ENCODE measurements around the gene KCNMA1.

The KCNMA1 gene

DNA sequence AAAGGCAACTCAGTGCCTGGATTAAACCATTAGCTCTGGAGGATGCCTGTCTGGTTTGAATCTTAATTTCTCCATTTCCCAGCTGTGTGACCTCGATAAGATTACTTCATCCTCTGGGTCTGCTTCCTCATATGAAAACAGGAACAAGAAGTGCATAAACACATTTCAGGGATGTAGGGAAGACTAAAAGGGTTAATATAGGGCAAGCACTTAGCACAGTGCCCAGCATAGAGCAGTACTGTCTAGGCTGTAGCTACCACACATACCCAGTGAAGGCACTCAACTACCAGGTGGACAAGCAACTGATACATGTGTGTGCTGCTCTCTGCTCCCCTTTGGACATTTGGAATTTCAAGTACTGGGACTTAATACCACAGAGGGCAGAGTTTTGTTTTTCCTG is 85.4 kb downstream of the KCNMA1 start:
- Histone ChIP-seq H3K36me3 (ENCODE audit: control insufficient read depth in 2 of 2, insufficient read depth in 2 of 2, low read length in 2 of 2) (no peaks in the 10 kb centered on the region), H3K9ac (ENCODE audit: low read depth in 1 of 2, low read length in 2 of 2) (no peak overlapping the region), H3K27ac (ENCODE audit: low read depth in 2 of 2, low read length in 2 of 2) (peak overlapping the region; percentile 24 to 63), H3K4me3 (ENCODE audit: low read length in 2 of 2) (no peak overlapping the region), H3K27me3 (ENCODE audit: control insufficient read depth in 2 of 2, insufficient read depth in 2 of 2, low read length in 2 of 2) (no peaks in the 10 kb centered on the region), H3K9me3 (ENCODE audit: control insufficient read depth in 2 of 2, low read length in 2 of 2) (no peaks in the 10 kb centered on the region), H3K4me1 (ENCODE audit: control insufficient read depth in 2 of 2, insufficient read depth in 2 of 2, low read length in 2 of 2) (peaks cover 14 to 52% of the 10 kb centered on the region in 2 donors)

GRCh38 chr10:77550378-77550777 is 87.2 kb downstream of the KCNMA1 start:
- H3K36me3 ChIP-seq (ENCODE audit: control insufficient read depth in 2 of 2, insufficient read depth in 2 of 2, low read length in 2 of 2) = no peaks in the 10 kb centered on the region
- no peaks in the 10 kb centered on the region for H3K9me3 ChIP-seq (ENCODE audit: control insufficient read depth in 2 of 2, low read length in 2 of 2)
- H3K9ac ChIP-seq (ENCODE audit: low read depth in 1 of 2, low read length in 2 of 2) = no peak overlapping the region
- no peak overlapping the region for H3K27ac ChIP-seq (ENCODE audit: low read depth in 2 of 2, low read length in 2 of 2)
- H3K4me3 ChIP-seq (ENCODE audit: low read length in 2 of 2) = no peak overlapping the region
- H3K27me3 ChIP-seq (ENCODE audit: control insufficient read depth in 2 of 2, insufficient read depth in 2 of 2, low read length in 2 of 2) = no peaks in the 10 kb centered on the region
- H3K4me1 ChIP-seq (ENCODE audit: control insufficient read depth in 2 of 2, insufficient read depth in 2 of 2, low read length in 2 of 2) = peaks cover 9 to 36% of the 10 kb centered on the region in 2 donors

DNA sequence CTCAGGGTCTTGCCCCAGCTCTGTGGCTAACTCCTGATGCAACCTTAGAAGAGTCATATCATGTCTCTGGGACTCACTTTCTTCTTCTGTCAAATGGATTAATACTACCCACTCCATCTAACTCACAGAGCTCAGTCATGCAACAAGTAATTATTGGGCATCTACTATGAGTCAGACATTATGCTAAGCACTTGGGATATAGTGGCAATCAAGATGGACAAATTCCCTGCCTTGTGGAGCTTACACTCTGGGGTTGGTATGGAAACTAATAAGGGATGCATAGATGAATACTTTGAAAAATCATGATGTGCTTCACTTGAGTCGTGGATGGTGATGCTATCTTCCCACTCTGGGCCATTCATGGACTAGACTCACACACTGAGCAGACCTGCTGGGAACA is 88.9 kb downstream of the KCNMA1 start:
- Histone ChIP-seq H3K9me3 (ENCODE audit: control insufficient read depth in 2 of 2, low read length in 2 of 2) (no peaks in the 10 kb centered on the region), H3K27me3 (ENCODE audit: control insufficient read depth in 2 of 2, insufficient read depth in 2 of 2, low read length in 2 of 2) (no peaks in the 10 kb centered on the region)

DNA sequence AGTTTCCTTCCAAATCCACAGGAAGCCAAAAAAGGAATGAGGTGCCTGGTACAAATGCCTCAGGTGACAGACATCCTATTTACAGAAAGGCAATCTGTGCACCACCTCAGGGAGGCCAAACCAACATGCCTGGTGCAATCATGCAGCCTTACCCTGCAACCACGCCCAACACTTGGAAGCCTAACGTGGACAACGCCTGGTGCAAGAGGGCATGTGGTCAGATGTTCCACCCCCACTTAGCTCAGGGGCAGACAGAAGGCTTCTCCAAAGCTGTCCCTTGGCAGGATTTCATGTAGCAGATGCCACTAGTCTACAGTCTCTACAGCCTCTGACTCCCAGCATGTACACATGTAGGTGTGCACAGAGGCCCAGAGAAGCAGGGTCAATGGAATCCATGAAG is 89.5 kb downstream of the KCNMA1 start:
- Histone ChIP-seq H3K4me1 (ENCODE audit: control insufficient read depth in 2 of 2, insufficient read depth in 2 of 2, low read length in 2 of 2) (peaks cover 3 to 16% of the 10 kb centered on the region in 2 donors), H3K36me3 (ENCODE audit: control insufficient read depth in 2 of 2, insufficient read depth in 2 of 2, low read length in 2 of 2) (no peaks in the 10 kb centered on the region), H3K4me3 (ENCODE audit: low read length in 2 of 2) (no peak overlapping the region), H3K9ac (ENCODE audit: low read depth in 1 of 2, low read length in 2 of 2) (no peak overlapping the region), H3K9me3 (ENCODE audit: control insufficient read depth in 2 of 2, low read length in 2 of 2) (no peaks in the 10 kb centered on the region), H3K27me3 (ENCODE audit: control insufficient read depth in 2 of 2, insufficient read depth in 2 of 2, low read length in 2 of 2) (no peaks in the 10 kb centered on the region), H3K27ac (ENCODE audit: low read depth in 2 of 2, low read length in 2 of 2) (no peak overlapping the region)

More for the DNA sequence above, 88.9 kb downstream of the KCNMA1 start:
- Histone ChIP-seq H3K27ac (ENCODE audit: low read depth in 2 of 2, low read length in 2 of 2) (no peak overlapping the region), H3K36me3 (ENCODE audit: control insufficient read depth in 2 of 2, insufficient read depth in 2 of 2, low read length in 2 of 2) (no peaks in the 10 kb centered on the region), H3K4me1 (ENCODE audit: control insufficient read depth in 2 of 2, insufficient read depth in 2 of 2, low read length in 2 of 2) (peaks cover 3 to 21% of the 10 kb centered on the region in 2 donors), H3K9ac (ENCODE audit: low read depth in 1 of 2, low read length in 2 of 2) (no peak overlapping the region), H3K4me3 (ENCODE audit: low read length in 2 of 2) (no peak overlapping the region)

GRCh38 chr10:77547307-77548050 is 90.1 kb downstream of the KCNMA1 start:
- peaks cover 3 to 16% of the 10 kb centered on the region in 2 donors for H3K4me1 ChIP-seq (ENCODE audit: control insufficient read depth in 2 of 2, insufficient read depth in 2 of 2, low read length in 2 of 2)
- no peaks in the 10 kb centered on the region for H3K9me3 ChIP-seq (ENCODE audit: control insufficient read depth in 2 of 2, low read length in 2 of 2)
- peak overlapping the region in 1 of 2 donors; percentile 21 for H3K27ac ChIP-seq (ENCODE audit: low read depth in 2 of 2, low read length in 2 of 2)
- no peak overlapping the region for H3K4me3 ChIP-seq (ENCODE audit: low read length in 2 of 2)
- H3K9ac ChIP-seq (ENCODE audit: low read depth in 1 of 2, low read length in 2 of 2) = no peak overlapping the region
- H3K36me3 ChIP-seq (ENCODE audit: control insufficient read depth in 2 of 2, insufficient read depth in 2 of 2, low read length in 2 of 2) = no peaks in the 10 kb centered on the region
- no peaks in the 10 kb centered on the region for H3K27me3 ChIP-seq (ENCODE audit: control insufficient read depth in 2 of 2, insufficient read depth in 2 of 2, low read length in 2 of 2)

DNA sequence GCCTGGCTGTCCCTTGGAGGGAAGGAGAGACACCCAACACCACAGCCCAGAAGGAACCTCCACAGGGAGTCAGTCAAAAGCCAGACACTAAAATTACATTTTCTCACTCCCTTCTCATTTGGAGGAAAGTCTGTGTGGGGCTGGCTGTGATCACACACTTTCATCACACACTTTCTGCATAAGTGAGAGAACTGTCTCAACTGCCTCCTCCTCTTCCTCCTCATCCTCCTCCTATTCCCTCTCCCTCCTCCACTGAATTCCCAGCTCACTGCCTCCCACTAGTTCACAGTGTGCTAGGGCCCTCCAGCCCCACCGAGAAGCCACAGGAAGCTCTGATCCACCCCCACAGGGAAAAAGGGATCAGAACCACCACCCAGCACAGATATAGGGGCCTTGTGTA is 91.6 kb downstream of the KCNMA1 start:
- H3K27me3 ChIP-seq (ENCODE audit: control insufficient read depth in 2 of 2, insufficient read depth in 2 of 2, low read length in 2 of 2) = no peaks in the 10 kb centered on the region
- no peak overlapping the region for H3K27ac ChIP-seq (ENCODE audit: low read depth in 2 of 2, low read length in 2 of 2)
- H3K4me1 ChIP-seq (ENCODE audit: control insufficient read depth in 2 of 2, insufficient read depth in 2 of 2, low read length in 2 of 2) = peaks cover 3 to 16% of the 10 kb centered on the region in 2 donors
- H3K4me3 ChIP-seq (ENCODE audit: low read length in 2 of 2) = no peak overlapping the region
- no peaks in the 10 kb centered on the region for H3K9me3 ChIP-seq (ENCODE audit: control insufficient read depth in 2 of 2, low read length in 2 of 2)
- no peaks in the 10 kb centered on the region for H3K36me3 ChIP-seq (ENCODE audit: control insufficient read depth in 2 of 2, insufficient read depth in 2 of 2, low read length in 2 of 2)
- no peak overlapping the region for H3K9ac ChIP-seq (ENCODE audit: low read depth in 1 of 2, low read length in 2 of 2)

- Histone ChIP-seq H3K27ac (ENCODE audit: low read depth in 2 of 2, low read length in 2 of 2) (no peak overlapping the region), H3K9ac (ENCODE audit: low read depth in 1 of 2, low read length in 2 of 2) (no peak overlapping the region), H3K9me3 (ENCODE audit: control insufficient read depth in 2 of 2, low read length in 2 of 2) (no peaks in the 10 kb centered on the region), H3K36me3 (ENCODE audit: control insufficient read depth in 2 of 2, insufficient read depth in 2 of 2, low read length in 2 of 2) (no peaks in the 10 kb centered on the region), H3K27me3 (ENCODE audit: control insufficient read depth in 2 of 2, insufficient read depth in 2 of 2, low read length in 2 of 2) (no peaks in the 10 kb centered on the region), H3K4me1 (ENCODE audit: control insufficient read depth in 2 of 2, insufficient read depth in 2 of 2, low read length in 2 of 2) (peaks cover 3 to 16% of the 10 kb centered on the region in 2 donors), H3K4me3 (ENCODE audit: low read length in 2 of 2) (no peak overlapping the region)
Observed at GRCh38 chr10:77545585-77545984, 92.0 kb downstream of the KCNMA1 start.

GRCh38 chr10:77544617-77545016 is 93.0 kb downstream of the KCNMA1 start:
- Histone ChIP-seq H3K27me3 (ENCODE audit: control insufficient read depth in 2 of 2, insufficient read depth in 2 of 2, low read length in 2 of 2) (no peaks in the 10 kb centered on the region), H3K36me3 (ENCODE audit: control insufficient read depth in 2 of 2, insufficient read depth in 2 of 2, low read length in 2 of 2) (no peaks in the 10 kb centered on the region), H3K9ac (ENCODE audit: low read depth in 1 of 2, low read length in 2 of 2) (no peak overlapping the region), H3K27ac (ENCODE audit: low read depth in 2 of 2, low read length in 2 of 2) (no peak overlapping the region), H3K4me3 (ENCODE audit: low read length in 2 of 2) (no peak overlapping the region), H3K9me3 (ENCODE audit: control insufficient read depth in 2 of 2, low read length in 2 of 2) (no peaks in the 10 kb centered on the region), H3K4me1 (ENCODE audit: control insufficient read depth in 2 of 2, insufficient read depth in 2 of 2, low read length in 2 of 2) (peaks cover 3 to 16% of the 10 kb centered on the region in 2 donors)

GRCh38 chr10:77542710-77543259 is 94.8 kb downstream of the KCNMA1 start:
- Histone ChIP-seq H3K27ac (ENCODE audit: low read depth in 2 of 2, low read length in 2 of 2) (no peak overlapping the region), H3K9me3 (ENCODE audit: control insufficient read depth in 2 of 2, low read length in 2 of 2) (no peaks in the 10 kb centered on the region), H3K9ac (ENCODE audit: low read depth in 1 of 2, low read length in 2 of 2) (no peak overlapping the region), H3K36me3 (ENCODE audit: control insufficient read depth in 2 of 2, insufficient read depth in 2 of 2, low read length in 2 of 2) (no peaks in the 10 kb centered on the region), H3K27me3 (ENCODE audit: control insufficient read depth in 2 of 2, insufficient read depth in 2 of 2, low read length in 2 of 2) (no peaks in the 10 kb centered on the region), H3K4me3 (ENCODE audit: low read length in 2 of 2) (no peak overlapping the region), H3K4me1 (ENCODE audit: control insufficient read depth in 2 of 2, insufficient read depth in 2 of 2, low read length in 2 of 2) (peaks cover 0 to 6% of the 10 kb centered on the region in 2 donors)

DNA sequence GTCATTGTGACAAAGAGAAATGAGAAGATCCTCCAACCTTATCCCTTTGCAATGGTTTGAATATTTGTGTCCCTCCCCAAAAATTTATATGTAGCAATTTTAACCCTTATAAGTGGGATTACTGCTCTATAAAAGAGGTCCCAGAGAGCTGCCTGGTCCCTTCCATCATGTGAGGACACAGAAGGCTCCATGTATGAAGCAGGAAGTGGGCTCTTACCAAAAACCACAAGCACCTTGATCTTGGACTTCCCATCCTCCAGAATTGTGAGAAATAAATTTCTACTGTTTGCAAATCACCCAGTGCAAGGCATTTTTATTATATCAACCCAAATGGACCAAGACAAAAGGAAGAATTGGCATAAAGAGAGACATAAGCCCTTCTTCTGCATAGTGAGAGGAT is 95.7 kb downstream of the KCNMA1 start:
- no peaks in the 10 kb centered on the region for H3K36me3 ChIP-seq (ENCODE audit: control insufficient read depth in 2 of 2, insufficient read depth in 2 of 2, low read length in 2 of 2)
- H3K9me3 ChIP-seq (ENCODE audit: control insufficient read depth in 2 of 2, low read length in 2 of 2) = no peaks in the 10 kb centered on the region
- no peak overlapping the region for H3K27ac ChIP-seq (ENCODE audit: low read depth in 2 of 2, low read length in 2 of 2)
- no peaks in the 10 kb centered on the region for H3K27me3 ChIP-seq (ENCODE audit: control insufficient read depth in 2 of 2, insufficient read depth in 2 of 2, low read length in 2 of 2)
- H3K4me1 ChIP-seq (ENCODE audit: control insufficient read depth in 2 of 2, insufficient read depth in 2 of 2, low read length in 2 of 2) = no peaks in the 10 kb centered on the region
- no peak overlapping the region for H3K4me3 ChIP-seq (ENCODE audit: low read length in 2 of 2)
- H3K9ac ChIP-seq (ENCODE audit: low read depth in 1 of 2, low read length in 2 of 2) = no peak overlapping the region
